ENCODE data around the gene CLDND2.

CLDND2 gene

GRCh38 chr19:51380379-51380778, 11.6 kb upstream of the CLDND2 start:
- DNase-seq, result no peak

- no peak for DNase-seq
These were observed 8.6 kb upstream of the CLDND2 start for GRCh38 chr19:51377422-51377821.

GRCh38 chr19:51375504-51376221, 6.9 kb upstream of the CLDND2 start:
- DNase-seq, result no peak

GRCh38 chr19:51372649-51373504, 4.1 kb upstream of the CLDND2 start, which contains the start of gene NKG7:
NKG7 (minus strand) TSS chr19:51372654; CDS start chr19:51372535, 119 bp downstream.
- DNase-seq, result no peak

GRCh38 chr19:51372021-51372648, 3.3 kb upstream of the CLDND2 start:
- no peak for DNase-seq

- no peak for DNase-seq
These were observed 2.4 kb upstream of the CLDND2 start for GRCh38 chr19:51371186-51371690.

- DNase-seq, result no peak
These were observed 1.4 kb upstream of the CLDND2 start for GRCh38 chr19:51370230-51370629.

GRCh38 chr19:51367565-51368365, 1.0 kb downstream of the CLDND2 start:
- peak; percentile 98 for DNase-seq

GRCh38 chr19:51367255-51367564, 1.6 kb downstream of the CLDND2 start:
- no peak for DNase-seq

GRCh38 chr19:51366389-51367254, 2.2 kb downstream of the CLDND2 start:
- peak; percentile 88 for DNase-seq

GRCh38 chr19:51365965-51366388, 2.8 kb downstream of the CLDND2 start, which contains the start of gene ETFB:
ETFB (minus strand) TSS chr19:51366388; CDS start chr19:51366326, 62 bp downstream.
- no peak for DNase-seq

- no peak for DNase-seq
These were observed 3.4 kb downstream of the CLDND2 start for GRCh38 chr19:51365211-51365964.

- no peak for DNase-seq
These were observed 4.3 kb downstream of the CLDND2 start for GRCh38 chr19:51364200-51365106.

GRCh38 chr19:51361239-51361638, 7.6 kb downstream of the CLDND2 start:
- DNase-seq, result no peak

GRCh38 chr19:51359294-51359693, 9.5 kb downstream of the CLDND2 start:
- no peak for DNase-seq

GRCh38 chr19:51357952-51358351, 10.9 kb downstream of the CLDND2 start:
- no peak for DNase-seq

GRCh38 chr19:51356159-51356801, 12.5 kb downstream of the CLDND2 start:
- no peak for DNase-seq

GRCh38 chr19:51354742-51355148, 14.1 kb downstream of the CLDND2 start:
- DNase-seq, result no peak

GRCh38 chr19:51354103-51354741, 14.6 kb downstream of the CLDND2 start:
- DNase-seq, result no peak

Data from activated CD4-positive, CD25-positive, alpha-beta regulatory T cell treated with anti-CD3 and anti-CD28 coated beads, Interleukin-2, amount 50 U/mL, for 72 hours (primary cell).